Esophagus squamous epithelium (tissue), 5 donors: ENCODE results near the gene MCM5. TPM values are rescaled to one million over a fixed set of nuclear protein-coding genes. Genes with fewer than 3 reads are reported as not detected.

Source experiments
- DNase-seq: peaks from one replicate; lab custom pipeline; 2025; lab: John Stamatoyannopoulos, UW
- H3K27ac ChIP-seq, 4 donors: fragments of 200-600 bp; sonication (generic); one replicate each; pipeline ENCODE4 v1.5.1; 2016 to 2019; ENCODE audit warnings: mild to moderate bottlenecking in 1 of 4
- H3K27me3 ChIP-seq, 4 donors: fragments of 200-600 bp; sonication (generic); 1 replicate in 3 of 4; 2 replicates in 1 of 4; pipeline versions ENCODE4 v1.5.1 to v1.6.0; 2017 to 2021; ENCODE audit warnings: antibody characterized with exemption in 1 of 4
- H3K36me3 ChIP-seq, 3 donors: fragments of 200-600 bp; sonication (generic); one replicate each; pipeline ENCODE4 v1.5.1; 2016 to 2019
- H3K4me1 ChIP-seq, 3 donors: fragments of 200-600 bp; sonication (generic); one replicate each; pipeline ENCODE4 v1.5.1; 2017 to 2019
- H3K4me3 ChIP-seq, 4 donors: fragments of 200-600 bp; sonication (generic); 1 replicate in 3 of 4; 2 replicates in 1 of 4; pipeline ENCODE4 v1.5.1; 2016 to 2019; ENCODE audit warnings: mild to moderate bottlenecking in 2 of 4, moderate library complexity in 1 of 4
- H3K9me3 ChIP-seq, 3 donors: fragments of 200-600 bp; sonication (generic); one replicate each; pipeline ENCODE4 v1.5.1; 2016 to 2019
- POLR2A ChIP-seq, 4 donors: fragments of 450-650 bp; IDR thresholded peaks; one replicate each; pipeline ENCODE4 v1.6.1; 2017; ENCODE audit warnings: antibody characterized with exemption in 4 of 4, mild to moderate bottlenecking in 4 of 4, moderate library complexity in 3 of 4
- WGBS, 2 donors: methylation state at CpG; one replicate each; pipeline ENCODE4 v1.1.5; 2018; 5-methylcytosine and 5-hydroxymethylcytosine counted together
- intact Hi-C: fragments of 100-400 bp; cut with DNase I; formaldehyde crosslinking; loops from one replicate; pipeline ENCODE4 v1.15.0; 2022
- total RNA-seq, 4 donors: library from RNA; depleted of rRNA; stranded (reverse); fragments of >200 nt; gene quantifications; one replicate each; pipeline ENCODE4 v1.1.0, GENCODE V29; 2016
- TF ChIP-seq, protein P1 (sequence below), 6 experiments: fragments of 450-650 bp in 4 of 6; fragments of 200-600 bp in 2 of 6; sonication (generic) in 2 of 6; IDR thresholded peaks; one replicate each; pipeline ENCODE4 v1.5.1; 2016 to 2019; ENCODE audit warnings: antibody characterized with exemption in 6 of 6, mild to moderate bottlenecking in 4 of 6, moderate library complexity in 4 of 6
- donor health status: DM: yes; HTN: yes; CAD: no.

MCM5 gene
- total RNA-seq, 4 donors from 2014 or later = 23.1 to 48.1 (median 34.6) TPM

DNA sequence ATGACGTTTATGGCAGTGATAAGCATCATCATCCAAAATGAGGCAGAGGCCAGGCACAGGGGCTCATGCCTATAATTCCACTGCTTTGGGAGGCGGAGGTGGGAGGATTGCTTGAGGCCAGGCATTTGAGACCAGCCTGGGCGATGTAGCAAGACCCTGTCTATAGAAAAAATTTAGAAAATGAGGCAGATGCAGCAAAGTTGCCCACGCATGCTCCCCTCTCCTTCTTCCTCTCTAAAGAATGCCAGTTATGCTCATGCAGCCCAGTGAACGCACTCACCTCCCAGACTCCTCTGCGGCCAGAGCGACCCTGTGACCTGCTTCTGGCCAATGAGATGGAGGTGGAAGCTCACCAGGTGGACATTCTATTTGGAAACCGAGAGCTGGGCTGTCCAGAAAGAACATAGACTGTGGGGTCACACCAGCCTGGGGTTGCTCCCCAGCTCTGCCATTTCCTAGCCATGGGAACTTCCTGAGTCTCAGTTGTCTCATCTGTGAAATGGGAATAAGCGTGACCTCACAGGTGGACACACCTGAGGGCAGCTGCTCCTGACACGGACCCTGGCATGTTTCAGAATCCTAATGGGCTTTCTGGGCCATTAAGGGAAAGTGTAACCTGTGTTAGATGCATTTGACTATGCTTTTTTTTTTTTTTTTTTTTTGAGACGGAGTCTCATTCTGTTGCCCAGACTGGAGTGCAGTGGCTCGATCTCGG is 44.9 kb downstream of the MCM5 start:
- H3K36me3 ChIP-seq = peaks cover 0 to 5% (median 0%) of the 10 kb centered on the region in 3 donors
- no peaks in the 10 kb centered on the region for H3K27me3 ChIP-seq
- H3K27ac ChIP-seq = no peak overlapping the region
- 91 to 96% methylated on average over 9 to 10 of the region's 13 CpGs for WGBS, 2 donors
- no peak for TF ChIP-seq POLR2A (IDR thresholded peaks at IDR 0.05)
- TF ChIP-seq, protein P1, sequence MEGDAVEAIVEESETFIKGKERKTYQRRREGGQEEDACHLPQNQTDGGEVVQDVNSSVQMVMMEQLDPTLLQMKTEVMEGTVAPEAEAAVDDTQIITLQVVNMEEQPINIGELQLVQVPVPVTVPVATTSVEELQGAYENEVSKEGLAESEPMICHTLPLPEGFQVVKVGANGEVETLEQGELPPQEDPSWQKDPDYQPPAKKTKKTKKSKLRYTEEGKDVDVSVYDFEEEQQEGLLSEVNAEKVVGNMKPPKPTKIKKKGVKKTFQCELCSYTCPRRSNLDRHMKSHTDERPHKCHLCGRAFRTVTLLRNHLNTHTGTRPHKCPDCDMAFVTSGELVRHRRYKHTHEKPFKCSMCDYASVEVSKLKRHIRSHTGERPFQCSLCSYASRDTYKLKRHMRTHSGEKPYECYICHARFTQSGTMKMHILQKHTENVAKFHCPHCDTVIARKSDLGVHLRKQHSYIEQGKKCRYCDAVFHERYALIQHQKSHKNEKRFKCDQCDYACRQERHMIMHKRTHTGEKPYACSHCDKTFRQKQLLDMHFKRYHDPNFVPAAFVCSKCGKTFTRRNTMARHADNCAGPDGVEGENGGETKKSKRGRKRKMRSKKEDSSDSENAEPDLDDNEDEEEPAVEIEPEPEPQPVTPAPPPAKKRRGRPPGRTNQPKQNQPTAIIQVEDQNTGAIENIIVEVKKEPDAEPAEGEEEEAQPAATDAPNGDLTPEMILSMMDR (IDR thresholded peaks at IDR 0.05) = no peak
- H3K4me1 ChIP-seq = peaks cover 0 to 7% (median 3%) of the 10 kb centered on the region in 3 donors
- DNase-seq = no peak
- intact Hi-C loops = no loop called here
- no peak overlapping the region for H3K4me3 ChIP-seq
- H3K9me3 ChIP-seq = no peaks in the 10 kb centered on the region

DNA sequence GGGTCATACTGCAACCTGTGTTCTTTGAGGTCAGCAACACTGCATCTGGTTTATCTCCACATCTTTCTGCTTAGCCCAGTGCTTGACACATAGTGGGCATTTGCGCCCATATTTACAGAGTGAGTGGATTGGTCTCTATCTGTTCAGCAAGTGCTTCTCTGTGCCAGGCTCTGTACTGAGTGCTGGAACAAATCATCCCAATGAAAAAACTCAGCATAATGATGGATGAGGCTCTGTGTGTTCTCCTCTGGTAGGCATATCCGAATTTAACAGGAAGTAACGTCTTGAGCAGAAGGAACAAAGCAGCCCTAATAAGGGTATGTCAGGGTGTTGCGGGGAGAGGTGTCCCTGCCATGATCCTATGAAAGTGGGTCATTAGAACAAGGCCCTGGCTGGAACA is 46.0 kb downstream of the MCM5 start:
- no peak for TF ChIP-seq POLR2A (IDR thresholded peaks at IDR 0.05)
- TF ChIP-seq, protein P1 (IDR thresholded peaks at IDR 0.05) = no peak
- no peaks in the 10 kb centered on the region for H3K9me3 ChIP-seq
- intact Hi-C loops = no loop called here
- 64 to 65% methylated on average over 4 of the region's 4 CpGs for WGBS, 2 donors
- no peak for DNase-seq
- peaks cover 0 to 7% (median 3%) of the 10 kb centered on the region in 3 donors for H3K4me1 ChIP-seq
- H3K36me3 ChIP-seq = peaks cover 0 to 5% (median 0%) of the 10 kb centered on the region in 3 donors
- peak overlapping the region in 2 of 4 donors; percentile 21 to 34 for H3K27ac ChIP-seq
- no peak overlapping the region for H3K4me3 ChIP-seq
- no peaks in the 10 kb centered on the region for H3K27me3 ChIP-seq

DNA sequence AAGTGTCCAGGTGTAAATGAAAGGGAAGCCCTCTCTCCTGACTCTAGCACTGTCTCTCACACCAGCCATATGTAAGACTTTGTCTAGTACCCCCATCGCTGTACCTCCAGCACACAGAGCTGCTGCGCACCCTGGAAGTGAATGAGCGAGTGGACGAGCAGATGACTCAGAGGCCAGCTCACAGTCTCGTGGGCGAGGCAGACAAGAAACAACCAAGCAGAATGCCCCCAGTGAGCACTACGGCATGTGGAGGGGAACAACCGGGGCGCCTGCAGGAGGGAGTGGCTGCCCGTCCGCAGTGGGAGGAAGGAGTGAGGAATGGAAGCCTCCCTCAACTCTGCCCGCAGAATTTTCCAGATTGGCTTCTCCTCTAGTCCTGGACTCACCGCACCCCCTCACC is 46.4 kb downstream of the MCM5 start:
- 67 to 77% methylated on average over 6 to 7 of the region's 13 CpGs for WGBS, 2 donors
- Histone ChIP-seq H3K9me3 (no peaks in the 10 kb centered on the region), H3K36me3 (peaks cover 0 to 5% (median 0%) of the 10 kb centered on the region in 3 donors), H3K27ac (peak overlapping the region in 2 of 4 donors; percentile 21 to 34), H3K4me3 (no peak overlapping the region), H3K4me1 (peaks cover 0 to 7% (median 3%) of the 10 kb centered on the region in 3 donors), H3K27me3 (no peaks in the 10 kb centered on the region)
- TF ChIP-seq, protein P1 (IDR thresholded peaks at IDR 0.05) = no peak
- TF ChIP-seq POLR2A (IDR thresholded peaks at IDR 0.05) = no peak
- no peak for DNase-seq
- intact Hi-C loops = no loop called here

DNA sequence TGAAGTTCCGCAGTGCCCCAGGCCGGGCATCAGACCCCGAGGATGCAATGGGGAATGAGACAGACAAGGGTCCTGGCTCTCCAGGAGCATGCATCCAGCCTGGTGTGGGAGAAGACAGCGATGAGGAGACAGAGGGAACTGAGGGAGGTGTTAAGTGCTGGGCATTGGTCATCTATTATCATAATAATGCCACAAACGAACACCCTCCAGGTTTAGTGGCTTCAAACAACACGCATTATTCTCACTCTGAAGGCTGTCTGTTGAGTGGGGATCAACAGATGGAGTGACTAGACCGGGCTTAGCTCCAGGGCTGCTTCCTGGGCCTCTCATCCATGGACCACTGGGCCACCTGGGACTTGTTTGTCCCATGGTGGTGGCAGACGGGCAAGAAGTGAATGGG is 48.6 kb downstream of the MCM5 start:
- peaks cover 0 to 5% (median 0%) of the 10 kb centered on the region in 3 donors for H3K36me3 ChIP-seq
- H3K27ac ChIP-seq = no peak overlapping the region
- H3K4me3 ChIP-seq = no peak overlapping the region
- intact Hi-C loops = no loop called here
- H3K27me3 ChIP-seq = peaks cover 0 to 9% (median 0%) of the 10 kb centered on the region in 4 donors
- peaks cover 0 to 13% (median 2%) of the 10 kb centered on the region in 3 donors for H3K4me1 ChIP-seq
- DNase-seq = no peak
- WGBS, 2 donors = 95 to 100% methylated on average over 4 to 7 of the region's 8 CpGs
- H3K9me3 ChIP-seq = no peaks in the 10 kb centered on the region
- no peak for TF ChIP-seq POLR2A (IDR thresholded peaks at IDR 0.05)
- TF ChIP-seq, protein P1 (IDR thresholded peaks at IDR 0.05) = no peak
